Stomach (tissue), 9 donors: ENCODE data around the gene COL6A3. TPM values are rescaled to one million over a fixed set of nuclear protein-coding genes. Genes with fewer than 3 reads are reported as not detected.

Experiments used
- DNase-seq, 2 donors: peaks; one replicate each; pipeline versions ENCODE4 v3.0.0 to v3.0.0-alpha.2; 2013 to 2019
- H3K27ac ChIP-seq, 5 donors: fragments of 200-600 bp in 4 of 5; sonication (generic) in 4 of 5; one replicate each; pipeline ENCODE4 v1.5.1; 2013 to 2019; ENCODE audit warnings: mild to moderate bottlenecking in 1 of 5, moderate library complexity in 1 of 5
- H3K27me3 ChIP-seq, 3 donors: fragments of 200-600 bp; sonication (generic); one replicate each; pipeline ENCODE4 v1.5.1; 2017 to 2019; ENCODE audit warnings: mixed run types in 1 of 3
- H3K36me3 ChIP-seq, 4 donors: fragments of 200-600 bp; sonication (generic); 1 replicate in 3 of 4; 2 replicates in 1 of 4; pipeline ENCODE4 v1.5.1; 2016 to 2019
- H3K4me1 ChIP-seq, 4 donors: fragments of 200-600 bp; sonication (generic); one replicate each; pipeline ENCODE4 v1.5.1; 2016 to 2019
- H3K4me3 ChIP-seq, 4 donors: fragments of 200-600 bp; sonication (generic) in 3 of 4; one replicate each; pipeline ENCODE4 v1.5.1; 2016 to 2019; ENCODE audit warnings: mild to moderate bottlenecking in 1 of 4
- H3K9me3 ChIP-seq, 4 donors: fragments of 200-600 bp; sonication (generic); one replicate each; pipeline ENCODE4 v1.5.1; 2016 to 2019
- EP300 ChIP-seq: sonication (generic); formaldehyde crosslinking; IDR thresholded peaks from one replicate; pipeline ENCODE4 v1.6.1; 2017; ENCODE audit warnings: antibody characterized with exemption
- POLR2A ChIP-seq, 4 donors: fragments of 450-650 bp; IDR thresholded peaks; one replicate each; pipeline ENCODE4 v1.6.1; 2016; ENCODE audit warnings: antibody characterized with exemption in 4 of 4, control low read depth in 2 of 4, mild to moderate bottlenecking in 1 of 4, moderate library complexity in 1 of 4
- POLR2AphosphoS5 ChIP-seq, 3 donors: sonication (generic); formaldehyde crosslinking; IDR thresholded peaks; one replicate each; pipeline ENCODE4 v1.6.1; 2016; ENCODE audit warnings: antibody characterized with exemption in 3 of 3
- WGBS, 5 donors: extraction: QIAGEN DNeasy Blood & Tissue Kit in 3 of 5; methylation state at CpG; one replicate each; pipeline versions ENCODE4 v1.1.5 to v1.1.7; 2013 to 2018; 5-methylcytosine and 5-hydroxymethylcytosine counted together
- intact Hi-C: fragments of 100-400 bp; cut with DNase I; formaldehyde crosslinking; loops from one replicate; pipeline ENCODE4 v1.15.1; 2023; ENCODE audit warnings: low total_unique reads
- polyA plus RNA-seq, 3 donors: library from polyadenylated mRNA; stranded (reverse); fragments of 200-250 nt; gene quantifications; one replicate each; pipeline ENCODE4 v1.2.3, GENCODE V29; 2013
- total RNA-seq, 5 donors: library from RNA; depleted of rRNA; stranded (reverse); fragments of >200 nt; gene quantifications; one replicate each; pipeline versions ENCODE4 v1.1.0 to v1.2.3, GENCODE V29; 2014 to 2016
- TF ChIP-seq, protein P1 (sequence below), 7 experiments: fragments of 450-650 bp in 4 of 7; fragments of 200-600 bp in 3 of 7; sonication (generic) in 3 of 7; IDR thresholded peaks; one replicate each; pipeline ENCODE4 v1.5.1; 2016 to 2019; ENCODE audit warnings: antibody characterized with exemption in 7 of 7, control low read depth in 2 of 7, mild to moderate bottlenecking in 1 of 7
- donor health status: healthy with polysubstance abuse.
- donor health status: Bipolar disorder and iron deficiency.
- donor health status: healthy.

COL6A3 gene
- total and polyA plus RNA-seq, 8 donors = 9.3 to 411 (median 105) TPM

DNA sequence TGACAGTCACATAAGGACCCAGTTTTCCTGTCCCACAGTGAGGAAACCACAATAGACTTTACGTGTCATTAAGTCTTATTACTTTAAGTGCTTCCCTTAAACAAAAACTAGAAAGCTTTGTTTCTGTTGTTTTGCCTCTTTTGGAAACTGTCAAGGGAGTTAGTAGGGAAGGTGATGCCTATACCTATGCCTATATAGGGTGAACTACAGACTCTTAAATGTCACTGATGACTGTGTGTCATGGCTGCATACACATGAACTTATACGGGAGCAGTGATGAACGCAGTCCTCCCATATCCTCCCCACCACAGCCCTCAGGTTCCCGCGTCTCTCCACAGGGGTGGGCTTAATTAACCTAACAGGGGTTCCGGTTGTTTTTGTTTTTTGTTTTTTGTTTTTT lies 97.6 kb downstream of the COL6A3 start:
- intact Hi-C loops = no loop called here
- Histone ChIP-seq H3K9me3 (no peaks in the 10 kb centered on the region), H3K27me3 (no peaks in the 10 kb centered on the region), H3K4me3 (no peak overlapping the region), H3K36me3 (no peaks in the 10 kb centered on the region), H3K27ac (peak overlapping the region; percentile 19 to 91 (median 83)), H3K4me1 (peaks cover 8 to 66% (median 27%) of the 10 kb centered on the region in 4 donors)
- TF ChIP-seq POLR2A (IDR thresholded peaks at IDR 0.05) = no peak
- TF ChIP-seq POLR2AphosphoS5 (IDR thresholded peaks at IDR 0.05) = no peak
- no peak for TF ChIP-seq EP300
- TF ChIP-seq, protein P1, sequence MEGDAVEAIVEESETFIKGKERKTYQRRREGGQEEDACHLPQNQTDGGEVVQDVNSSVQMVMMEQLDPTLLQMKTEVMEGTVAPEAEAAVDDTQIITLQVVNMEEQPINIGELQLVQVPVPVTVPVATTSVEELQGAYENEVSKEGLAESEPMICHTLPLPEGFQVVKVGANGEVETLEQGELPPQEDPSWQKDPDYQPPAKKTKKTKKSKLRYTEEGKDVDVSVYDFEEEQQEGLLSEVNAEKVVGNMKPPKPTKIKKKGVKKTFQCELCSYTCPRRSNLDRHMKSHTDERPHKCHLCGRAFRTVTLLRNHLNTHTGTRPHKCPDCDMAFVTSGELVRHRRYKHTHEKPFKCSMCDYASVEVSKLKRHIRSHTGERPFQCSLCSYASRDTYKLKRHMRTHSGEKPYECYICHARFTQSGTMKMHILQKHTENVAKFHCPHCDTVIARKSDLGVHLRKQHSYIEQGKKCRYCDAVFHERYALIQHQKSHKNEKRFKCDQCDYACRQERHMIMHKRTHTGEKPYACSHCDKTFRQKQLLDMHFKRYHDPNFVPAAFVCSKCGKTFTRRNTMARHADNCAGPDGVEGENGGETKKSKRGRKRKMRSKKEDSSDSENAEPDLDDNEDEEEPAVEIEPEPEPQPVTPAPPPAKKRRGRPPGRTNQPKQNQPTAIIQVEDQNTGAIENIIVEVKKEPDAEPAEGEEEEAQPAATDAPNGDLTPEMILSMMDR (IDR thresholded peaks at IDR 0.05) = no peak
- no peak for DNase-seq
- WGBS, 5 donors = 79 to 86% (median 81%) methylated on average over 6 of the region's 6 CpGs

DNA sequence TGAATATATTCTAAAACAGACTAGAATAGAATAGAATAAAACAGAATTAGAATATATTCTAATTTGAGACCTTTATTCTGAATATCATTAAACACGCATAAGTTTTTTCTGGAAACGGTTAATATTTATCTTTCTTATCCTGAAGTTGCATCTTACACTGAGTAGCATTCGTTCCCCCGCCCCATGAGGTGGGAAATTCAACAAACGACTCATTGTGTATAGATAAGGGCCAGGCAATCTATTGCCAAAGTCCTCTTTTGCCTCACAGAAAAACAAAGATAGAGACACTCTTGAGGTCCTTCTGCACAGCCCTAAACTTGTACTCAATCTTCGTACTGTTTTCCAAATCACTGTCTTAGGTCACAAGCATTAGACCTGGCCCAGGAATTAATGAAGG lies 98.1 kb downstream of the COL6A3 start:
- Histone ChIP-seq H3K27ac (peak overlapping the region; percentile 25 to 91 (median 83)), H3K9me3 (no peaks in the 10 kb centered on the region), H3K36me3 (no peaks in the 10 kb centered on the region), H3K27me3 (no peaks in the 10 kb centered on the region), H3K4me3 (no peak overlapping the region), H3K4me1 (peaks cover 8 to 63% (median 27%) of the 10 kb centered on the region in 4 donors)
- TF ChIP-seq POLR2A (IDR thresholded peaks at IDR 0.05) = no peak
- TF ChIP-seq, protein P1 (IDR thresholded peaks at IDR 0.05) = no peak
- TF ChIP-seq EP300 = no peak
- TF ChIP-seq POLR2AphosphoS5 (IDR thresholded peaks at IDR 0.05) = no peak
- DNase-seq = peak in 1 of 2 donors; percentile 63
- 16 to 27% (median 24%) methylated on average over 6 of the region's 6 CpGs for WGBS, 5 donors
- intact Hi-C loops = no loop called here

DNA sequence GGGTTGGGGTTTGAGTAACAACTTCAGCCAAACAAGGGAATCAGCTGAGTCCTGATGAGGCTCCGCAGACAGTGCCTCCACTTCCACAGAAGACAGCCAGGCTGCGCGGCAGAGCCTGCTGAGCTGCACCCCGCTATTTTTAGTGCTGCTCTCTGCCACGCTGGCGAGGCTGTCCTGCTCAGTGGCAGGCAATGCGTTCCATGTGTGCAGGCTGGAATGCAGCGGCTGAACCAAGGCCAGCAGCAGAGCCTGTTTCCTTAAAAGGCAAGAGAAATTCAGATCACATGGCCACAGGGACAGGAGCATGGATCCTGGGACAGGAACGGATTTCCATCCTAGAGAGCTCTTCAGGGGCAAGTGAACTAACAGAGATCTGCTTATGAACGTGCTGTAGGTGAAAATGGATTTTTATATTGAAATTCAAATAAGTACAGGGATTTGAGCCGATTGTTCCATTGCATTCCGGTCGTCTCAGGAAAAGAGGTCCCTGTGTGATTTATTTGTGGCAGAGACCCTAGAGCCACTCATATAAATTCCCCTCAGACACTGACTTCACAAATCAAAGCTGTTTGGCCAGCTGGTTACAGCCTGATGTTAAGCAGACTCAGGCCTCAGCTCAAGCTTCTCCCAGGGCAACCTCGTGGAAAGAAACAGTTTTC lies 98.7 kb downstream of the COL6A3 start:
- intact Hi-C loops = no loop called here
- WGBS, 5 donors = 13 to 23% (median 22%) methylated on average over 13 to 14 of the region's 14 CpGs
- no peaks in the 10 kb centered on the region for H3K9me3 ChIP-seq
- H3K4me3 ChIP-seq = no peak overlapping the region
- DNase-seq = peak; percentile 76 to 95
- no peaks in the 10 kb centered on the region for H3K36me3 ChIP-seq
- H3K27ac ChIP-seq = peak overlapping the region; percentile 25 to 91 (median 83)
- TF ChIP-seq EP300 (peak; percentile 78), POLR2A (IDR thresholded peaks at IDR 0.05) (no peak), POLR2AphosphoS5 (IDR thresholded peaks at IDR 0.05) (peak; percentile 86 to 97 (median 90))
- TF ChIP-seq, protein P1 (IDR thresholded peaks at IDR 0.05) = peak in 3 of 7 experiments; percentile 31 to 35 (median 33)
- no peaks in the 10 kb centered on the region for H3K27me3 ChIP-seq
- peaks cover 8 to 63% (median 30%) of the 10 kb centered on the region in 4 donors for H3K4me1 ChIP-seq

DNA sequence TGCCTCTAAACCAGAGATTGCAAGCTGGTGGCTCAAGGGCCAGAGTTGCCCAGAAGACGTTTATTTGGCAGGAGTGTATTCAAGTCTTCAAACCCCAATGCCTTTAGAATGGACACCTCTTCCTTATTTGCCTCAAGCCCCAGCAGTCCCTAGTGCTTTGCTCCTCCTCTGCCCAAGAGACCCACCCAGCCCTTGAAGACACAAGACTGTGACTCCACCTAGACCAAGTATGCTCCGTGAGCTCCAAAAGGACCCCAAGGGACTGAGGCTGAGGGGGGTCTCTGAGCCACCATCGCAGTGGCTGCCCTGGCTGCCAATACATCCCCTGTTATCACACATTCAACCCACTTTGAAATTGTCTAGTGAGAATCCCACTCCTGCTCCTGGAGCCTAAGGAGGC lies 99.3 kb downstream of the COL6A3 start:
- no peak overlapping the region for H3K4me3 ChIP-seq
- DNase-seq = no peak
- peaks cover 8 to 60% (median 31%) of the 10 kb centered on the region in 4 donors for H3K4me1 ChIP-seq
- intact Hi-C loops = no loop called here
- WGBS, 5 donors = 60 to 73% (median 69%) methylated on average over 3 of the region's 3 CpGs
- peak overlapping the region; percentile 20 to 91 (median 83) for H3K27ac ChIP-seq
- no peaks in the 10 kb centered on the region for H3K27me3 ChIP-seq
- TF ChIP-seq POLR2AphosphoS5 (IDR thresholded peaks at IDR 0.05) (no peak), POLR2A (IDR thresholded peaks at IDR 0.05) (no peak), EP300 (no peak)
- TF ChIP-seq, protein P1 (IDR thresholded peaks at IDR 0.05) = no peak
- no peaks in the 10 kb centered on the region for H3K9me3 ChIP-seq
- no peaks in the 10 kb centered on the region for H3K36me3 ChIP-seq
